GM12878 (cell line): ENCODE results near the gene MLXIP.

Source experiments
- CHD4 ChIP-seq: fragments of 200-600 bp; sonication (generic); IDR thresholded peaks from 2 replicates; pipeline ENCODE4 v1.6.1; 2016; ENCODE audit warnings: mild to moderate bottlenecking
- EGR1 ChIP-seq, 2 experiments: IDR thresholded peaks; 1 replicate in 1 of 2; 2 replicates in 1 of 2; pipeline ENCODE4 v1.6.1; 2011 to 2012; ENCODE audit warnings: low read depth in 2 of 2, low read length in 2 of 2, borderline replicate concordance in 1 of 2, mild to moderate bottlenecking in 1 of 2, moderate library complexity in 1 of 2
- EZH2 ChIP-seq: IDR thresholded peaks from 2 replicates; pipeline ENCODE4 v1.6.1; 2012; ENCODE audit warnings: low read depth, mild to moderate bottlenecking, control low read depth, inconsistent platforms, low read length, borderline replicate concordance; ENCODE audit not compliant: control insufficient read depth
- POLR2A ChIP-seq: IDR thresholded peaks from 2 replicates; pipeline ENCODE4 v1.6.1; 2011; ENCODE audit warnings: low read depth, mild to moderate bottlenecking, low read length
- RAD51 ChIP-seq: fragments of 450-650 bp; IDR thresholded peaks from 2 replicates; pipeline ENCODE4 v1.6.1; 2016; ENCODE audit warnings: moderate library complexity, mild to moderate bottlenecking, inconsistent platforms
- SMC3 ChIP-seq: IDR thresholded peaks from 2 replicates; pipeline ENCODE4 v1.6.1; 2011; ENCODE audit warnings: low read length, improper control_type of control experiment, borderline replicate concordance
- TCF3 ChIP-seq: IDR thresholded peaks from 2 replicates; pipeline ENCODE4 v1.6.1; 2012; ENCODE audit warnings: low read depth, mild to moderate bottlenecking, low read length, borderline replicate concordance; ENCODE audit not compliant: insufficient read depth
- ZNF274 ChIP-seq: IDR thresholded peaks from one replicate; pipeline ENCODE4 v1.8.0; 2011; ENCODE audit not compliant: insufficient read length, insufficient read depth
- TF ChIP-seq, protein P1 (sequence below), 3 experiments: IDR thresholded peaks in 2 of 3; conservative IDR thresholded peaks in 1 of 3; 2 replicates each; pipeline ENCODE4 v1.5.1; 2011; ENCODE audit warnings: low read depth in 3 of 3, low read length in 3 of 3, mild to moderate bottlenecking in 3 of 3, control low read depth in 2 of 3, moderate library complexity in 2 of 3, inconsistent platforms in 1 of 3, mixed read lengths in 1 of 3; ENCODE audit not compliant: control insufficient read depth in 2 of 3, insufficient read depth in 1 of 3; ENCODE audit errors: extremely low read depth in 1 of 3

DNA sequence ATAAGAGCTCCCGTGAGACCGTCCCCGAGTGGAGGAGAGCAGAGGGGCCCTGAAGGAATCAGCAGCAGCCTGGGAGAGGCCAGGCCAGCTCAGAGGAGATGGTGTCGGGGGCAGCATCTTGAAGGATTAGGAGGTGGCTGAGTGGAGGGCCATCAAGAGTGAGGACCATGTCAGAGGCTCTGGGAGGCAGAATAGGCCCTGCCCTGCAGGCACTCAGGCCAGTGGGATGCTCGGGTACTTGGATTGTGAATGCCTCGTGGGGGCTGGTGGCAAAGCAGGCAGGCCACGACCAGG is 47.7 kb downstream of the MLXIP start:
- no peak for TF ChIP-seq POLR2A
- no peak for TF ChIP-seq EZH2
- no peak for TF ChIP-seq RAD51
- TF ChIP-seq, protein P1, sequence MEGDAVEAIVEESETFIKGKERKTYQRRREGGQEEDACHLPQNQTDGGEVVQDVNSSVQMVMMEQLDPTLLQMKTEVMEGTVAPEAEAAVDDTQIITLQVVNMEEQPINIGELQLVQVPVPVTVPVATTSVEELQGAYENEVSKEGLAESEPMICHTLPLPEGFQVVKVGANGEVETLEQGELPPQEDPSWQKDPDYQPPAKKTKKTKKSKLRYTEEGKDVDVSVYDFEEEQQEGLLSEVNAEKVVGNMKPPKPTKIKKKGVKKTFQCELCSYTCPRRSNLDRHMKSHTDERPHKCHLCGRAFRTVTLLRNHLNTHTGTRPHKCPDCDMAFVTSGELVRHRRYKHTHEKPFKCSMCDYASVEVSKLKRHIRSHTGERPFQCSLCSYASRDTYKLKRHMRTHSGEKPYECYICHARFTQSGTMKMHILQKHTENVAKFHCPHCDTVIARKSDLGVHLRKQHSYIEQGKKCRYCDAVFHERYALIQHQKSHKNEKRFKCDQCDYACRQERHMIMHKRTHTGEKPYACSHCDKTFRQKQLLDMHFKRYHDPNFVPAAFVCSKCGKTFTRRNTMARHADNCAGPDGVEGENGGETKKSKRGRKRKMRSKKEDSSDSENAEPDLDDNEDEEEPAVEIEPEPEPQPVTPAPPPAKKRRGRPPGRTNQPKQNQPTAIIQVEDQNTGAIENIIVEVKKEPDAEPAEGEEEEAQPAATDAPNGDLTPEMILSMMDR (IDR thresholded peaks at IDR 0.05 in 2 of 3, conservative IDR thresholded peaks at IDR 0.05 in 1 of 3; ENCODE audit: control insufficient read depth in 2 of 3, extremely low read depth in 1 of 3, insufficient read depth in 1 of 3, low read depth in 3 of 3, low read length in 3 of 3) = no peak
- TF ChIP-seq SMC3 = no peak
- no peak for TF ChIP-seq CHD4
- TF ChIP-seq TCF3 = no peak
- no peak for TF ChIP-seq EGR1 (IDR thresholded peaks at IDR 0.05; ENCODE audit: borderline replicate concordance in 1 of 2, low read depth in 2 of 2, low read length in 2 of 2)
- TF ChIP-seq ZNF274 = no peak
